Aorta (tissue), 5 donors: ENCODE results near the gene SLC50A1. TPM values are rescaled to one million over a fixed set of nuclear protein-coding genes. Genes with fewer than 3 reads are reported as not detected.
"Not testable (repeated sequence)": the region's sequence is repeated elsewhere in the genome, so short reads cannot be mapped to it uniquely, and the experiment has no call there.

Experiments
- ATAC-seq: fragments of 200-7000 bp; cut with Tn5 transposase; one replicate; pipeline ENCODE4 v1.9.1; 2022; ENCODE audit warnings: moderate library complexity; ENCODE audit not compliant: low FRiP score
- DNase-seq, 2 donors: peaks; one replicate each; pipeline ENCODE4 v3.0.0-alpha.2; 2020
- H3K27ac ChIP-seq, 2 donors: one replicate each; pipeline ENCODE4 v1.5.1; 2013; ENCODE audit warnings: low read length in 2 of 2, mild to moderate bottlenecking in 2 of 2, moderate library complexity in 2 of 2, control low read depth in 1 of 2, inconsistent platforms in 1 of 2, low read depth in 1 of 2
- H3K27me3 ChIP-seq, 2 donors: one replicate each; pipeline ENCODE4 v1.6.1; 2013; ENCODE audit warnings: control low read depth in 1 of 2, low read length in 1 of 2, mild to moderate bottlenecking in 1 of 2, moderate library complexity in 1 of 2; ENCODE audit not compliant: insufficient read depth in 2 of 2, control insufficient read depth in 1 of 2
- H3K36me3 ChIP-seq, 2 donors: one replicate each; pipeline ENCODE4 v1.6.1; 2013; ENCODE audit warnings: control low read depth in 1 of 2, low read length in 1 of 2, mild to moderate bottlenecking in 1 of 2; ENCODE audit not compliant: insufficient read depth in 2 of 2, control insufficient read depth in 1 of 2
- H3K4me1 ChIP-seq, 2 donors: one replicate each; pipeline ENCODE4 v1.6.1; 2013; ENCODE audit warnings: low read length in 2 of 2, control low read depth in 1 of 2, mild to moderate bottlenecking in 1 of 2, moderate library complexity in 1 of 2; ENCODE audit not compliant: insufficient read depth in 2 of 2, control insufficient read depth in 1 of 2
- H3K4me3 ChIP-seq, 2 donors: one replicate each; pipeline ENCODE4 v1.5.1; 2013; ENCODE audit warnings: low read length in 2 of 2, control low read depth in 1 of 2, mild to moderate bottlenecking in 1 of 2
- H3K9me3 ChIP-seq: one replicate; pipeline ENCODE4 v1.6.1; 2013; ENCODE audit warnings: mild to moderate bottlenecking, low read length; ENCODE audit not compliant: control insufficient read depth
- WGBS, 2 donors: extraction: QIAGEN DNeasy Blood & Tissue Kit; methylation state at CpG; one replicate each; pipeline ENCODE4 v1.1.7; 2013; 5-methylcytosine and 5-hydroxymethylcytosine counted together
- intact Hi-C, 2 donors: fragments of 100-400 bp; cut with DNase I; formaldehyde crosslinking; loops; one replicate each; pipeline versions ENCODE4 v1.14.2 to v1.15.0; 2022
- polyA plus RNA-seq, 2 donors: library from polyadenylated mRNA; stranded (reverse); fragments of 200-250 nt; gene quantifications; one replicate each; pipeline ENCODE4 v1.2.3, GENCODE V29; 2013
- total RNA-seq, 2 donors: library from RNA; stranded (reverse); fragmentation: NEBNext Ultra II Directional; extraction: Animal tissue kit (Norgen Biotek cat#: 25700); gene quantifications; one replicate each; pipeline ENCODE4 v1.2.1, GENCODE V29; 2021
- donor health status: healthy with polysubstance abuse.
- donor health status: Bipolar disorder and iron deficiency.
- donor health status: DM: no; HTN: no; CAD: no.
- donor health status: DM: no; HTN: no; CAD: no.
- donor health status: DM: yes; HTN: yes; CAD: no.

SLC50A1 gene
- total and polyA plus RNA-seq, 4 donors = 19.8 to 28.2 (median 24.7) TPM

DNA sequence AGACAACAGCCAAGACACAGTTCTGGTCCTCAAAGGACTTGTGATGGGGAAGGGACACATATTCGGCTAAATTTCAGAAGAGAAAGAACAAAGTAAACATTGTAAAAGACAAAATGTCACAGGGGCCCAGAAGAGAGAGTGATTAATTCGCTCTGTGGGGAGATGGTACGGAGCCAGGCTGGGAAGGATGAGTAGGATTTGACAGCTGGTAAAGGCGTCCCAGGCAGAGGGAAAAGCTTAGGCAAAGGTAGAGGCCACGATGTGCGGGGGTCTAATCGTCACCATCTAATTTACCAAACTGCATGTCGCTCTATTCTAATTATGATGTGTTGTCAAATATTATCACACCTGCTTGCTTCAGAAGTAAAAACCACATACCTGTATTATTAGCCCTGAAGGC, 25.3 kb upstream of the SLC50A1 start:
- no peaks in the 10 kb centered on the region for H3K9me3 ChIP-seq
- H3K27ac ChIP-seq = no peak overlapping the region
- no peaks in the 10 kb centered on the region for H3K36me3 ChIP-seq
- intact Hi-C loops = no loop called here
- H3K4me3 ChIP-seq = no peak overlapping the region
- WGBS, 2 donors = 83 to 84% methylated on average over 8 of the region's 8 CpGs
- no peaks in the 10 kb centered on the region for H3K4me1 ChIP-seq
- peaks cover 0 to 2% of the 10 kb centered on the region in 2 donors for H3K27me3 ChIP-seq
- DNase-seq (no peak), ATAC-seq (no peak)

DNA sequence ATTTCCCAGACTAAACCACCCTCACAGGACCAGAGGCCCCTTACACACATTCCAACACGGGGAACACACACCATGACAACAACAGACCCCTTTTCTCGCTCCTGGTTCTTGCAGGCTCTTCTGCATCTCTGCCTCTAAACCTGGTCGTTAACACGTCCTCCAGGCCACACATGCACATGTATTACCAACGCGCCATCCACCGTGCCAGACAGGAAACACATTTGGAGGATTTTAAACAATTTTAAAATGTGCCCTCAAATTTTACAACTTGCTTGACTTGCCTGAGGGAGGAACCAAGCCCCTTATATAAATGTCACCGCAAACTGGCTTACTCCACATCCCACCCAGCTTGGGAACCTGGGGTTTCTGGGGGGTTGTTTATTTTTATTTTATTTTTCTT, 24.8 kb upstream of the SLC50A1 start:
- ATAC-seq (no peak), DNase-seq (no peak)
- Histone ChIP-seq H3K27ac (no peak overlapping the region), H3K27me3 (peaks cover 0 to 2% of the 10 kb centered on the region in 2 donors), H3K4me1 (no peaks in the 10 kb centered on the region), H3K9me3 (no peaks in the 10 kb centered on the region), H3K4me3 (no peak overlapping the region), H3K36me3 (no peaks in the 10 kb centered on the region)
- 76 to 79% methylated on average over 8 of the region's 8 CpGs for WGBS, 2 donors
- intact Hi-C loops = no loop called here

DNA sequence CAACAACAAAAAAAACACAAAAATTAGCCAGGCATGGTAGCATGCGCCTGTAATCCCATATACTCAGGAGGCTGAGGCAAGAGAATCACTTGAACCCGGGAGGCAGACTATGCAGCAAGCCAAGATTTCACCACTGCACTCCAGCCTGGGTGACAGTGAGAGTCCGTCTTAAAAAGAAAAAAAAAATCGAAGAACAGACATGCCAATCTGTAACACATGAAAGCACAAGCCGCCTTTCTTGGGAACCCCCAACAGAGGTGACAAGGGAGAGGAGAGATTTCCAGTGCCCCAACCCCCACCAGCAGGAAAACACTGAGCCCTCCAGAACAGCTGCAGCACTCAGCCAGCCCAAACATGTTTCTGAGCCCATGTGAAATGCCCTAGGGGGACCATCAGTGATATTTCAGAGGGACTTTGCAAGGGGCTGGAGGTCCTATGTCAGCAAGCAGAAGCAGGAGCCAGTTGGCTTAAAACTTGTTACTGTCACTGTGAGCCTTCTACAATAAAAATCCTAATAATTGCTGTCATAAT, 22.1 kb upstream of the SLC50A1 start:
- intact Hi-C loops = no loop called here
- ATAC-seq = no peak
- 51 to 62% methylated on average over 5 of the region's 5 CpGs for WGBS, 2 donors

DNA sequence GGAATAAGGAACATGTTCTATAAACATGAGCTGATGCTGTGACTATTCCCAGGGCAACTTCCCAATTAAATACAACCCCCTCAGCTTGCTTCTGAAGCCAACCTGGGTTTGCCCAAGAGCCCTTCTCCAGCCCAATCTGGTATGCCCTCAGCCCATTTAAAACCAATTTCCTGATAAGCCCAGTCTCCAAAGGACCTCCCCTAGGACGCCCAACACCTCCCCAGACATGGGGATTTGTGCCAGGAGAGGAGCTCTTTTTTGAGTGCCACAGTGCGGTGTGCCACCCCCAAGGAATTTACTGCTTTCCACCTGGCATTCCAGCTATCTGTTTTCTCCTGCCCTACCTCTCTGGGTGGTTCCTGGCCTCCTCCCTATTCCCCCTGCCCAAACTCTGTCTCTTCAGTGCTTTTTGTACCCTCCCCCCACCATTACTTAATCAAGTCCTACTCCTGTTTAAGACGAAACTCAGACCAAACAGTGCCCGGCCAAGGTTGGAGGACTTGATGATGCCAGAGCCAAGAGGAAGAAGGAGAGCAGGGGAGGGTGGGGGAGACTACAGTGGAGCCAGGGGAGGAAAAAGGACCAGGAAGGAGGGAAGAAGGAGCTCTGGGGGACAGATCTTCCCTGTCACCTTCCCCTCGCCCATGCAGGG, 19.4 kb upstream of the SLC50A1 start:
- WGBS, 2 donors = 48 to 55% methylated on average over 5 of the region's 5 CpGs
- ATAC-seq = no peak
- intact Hi-C loops = no loop called here

More for the DNA sequence above, 22.1 kb upstream of the SLC50A1 start:
- Histone ChIP-seq H3K27me3 (no peaks in the 10 kb centered on the region), H3K4me1 (no peaks in the 10 kb centered on the region), H3K4me3 (no peak overlapping the region), H3K36me3 (no peaks in the 10 kb centered on the region), H3K9me3 (no peaks in the 10 kb centered on the region), H3K27ac (no peak overlapping the region)
- DNase-seq = no peak

DNA sequence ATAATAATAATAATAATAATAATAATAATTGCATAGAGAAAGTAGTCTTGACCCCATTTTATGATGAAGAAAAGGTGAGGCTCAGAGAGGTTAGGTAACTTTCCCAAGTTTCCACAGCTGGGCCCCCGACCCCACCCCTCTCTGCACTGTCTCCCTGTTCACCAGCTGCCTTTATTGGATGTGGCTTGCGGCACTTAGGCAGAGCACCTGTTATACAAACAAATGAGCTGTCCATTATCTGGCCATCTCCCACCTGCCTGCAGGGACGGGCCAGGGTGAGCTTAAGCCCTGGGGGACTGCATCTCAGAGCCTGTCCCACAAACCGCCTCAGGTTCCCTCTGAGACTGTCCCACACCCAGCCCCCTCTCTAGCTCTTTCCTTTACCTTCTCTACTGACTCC, 18.0 kb upstream of the SLC50A1 start:
- ATAC-seq (no peak), DNase-seq (no peak)
- intact Hi-C loops = no loop called here
- H3K36me3 ChIP-seq = no peaks in the 10 kb centered on the region
- WGBS, 2 donors = 62 to 65% methylated on average over 4 of the region's 4 CpGs
- no peaks in the 10 kb centered on the region for H3K27me3 ChIP-seq
- no peaks in the 10 kb centered on the region for H3K9me3 ChIP-seq
- H3K27ac ChIP-seq = no peak overlapping the region
- no peak overlapping the region for H3K4me3 ChIP-seq
- H3K4me1 ChIP-seq = no peaks in the 10 kb centered on the region

More for the DNA sequence above, 19.4 kb upstream of the SLC50A1 start:
- Histone ChIP-seq H3K27ac (no peak overlapping the region), H3K4me3 (no peak overlapping the region), H3K4me1 (no peaks in the 10 kb centered on the region), H3K27me3 (no peaks in the 10 kb centered on the region), H3K36me3 (no peaks in the 10 kb centered on the region), H3K9me3 (no peaks in the 10 kb centered on the region)
- DNase-seq = no peak

DNA sequence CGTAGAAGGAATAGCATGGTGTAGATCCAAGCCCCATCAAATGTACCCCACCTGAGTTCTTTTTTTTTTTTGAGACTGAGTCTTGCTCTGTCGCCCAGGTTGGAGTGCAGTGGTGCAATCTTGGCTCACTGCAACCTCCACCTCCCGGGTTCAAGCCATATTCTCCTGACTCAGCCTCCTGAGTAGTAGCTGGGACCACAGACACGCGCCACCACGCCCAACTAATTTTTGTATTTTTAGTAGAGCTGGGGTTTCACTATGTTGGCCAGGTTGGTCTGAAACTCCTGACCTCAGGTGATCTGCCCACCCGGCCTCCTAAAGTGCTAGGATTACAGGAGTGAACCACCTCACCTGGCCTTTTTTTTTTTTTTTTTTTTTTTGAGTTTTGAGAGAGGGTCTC, 17.6 kb upstream of the SLC50A1 start:
- intact Hi-C loops, DNase-seq, ATAC-seq: not testable (repeated sequence)

DNA sequence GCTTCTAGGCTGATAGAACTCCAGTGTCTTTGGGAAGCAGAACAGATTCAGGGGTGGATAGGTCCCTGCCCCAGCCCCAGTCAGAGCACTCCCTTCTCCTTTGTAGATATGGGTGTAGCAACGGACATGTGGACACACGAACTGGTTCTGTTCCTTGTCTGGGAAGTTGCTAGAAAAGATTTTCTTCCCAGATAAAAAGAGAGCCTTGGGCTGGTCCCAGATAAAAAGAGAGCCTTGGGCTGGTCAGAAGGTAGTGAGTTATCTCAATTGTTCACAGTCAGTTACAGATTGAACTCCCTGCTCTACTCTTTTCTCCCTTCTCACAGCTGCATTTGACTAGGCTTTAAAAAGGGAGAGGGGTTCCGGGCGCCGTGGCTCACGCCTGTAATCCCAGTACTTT, 15.4 kb upstream of the SLC50A1 start:
- Histone ChIP-seq H3K4me3 (no peak overlapping the region), H3K36me3 (no peaks in the 10 kb centered on the region), H3K9me3 (no peaks in the 10 kb centered on the region), H3K27ac (no peak overlapping the region), H3K27me3 (no peaks in the 10 kb centered on the region), H3K4me1 (no peaks in the 10 kb centered on the region)
- DNase-seq (no peak), ATAC-seq (no peak)
- WGBS, 2 donors = 60 to 61% methylated on average over 6 of the region's 6 CpGs
- intact Hi-C loops = no loop called here

More for the DNA sequence above, 17.6 kb upstream of the SLC50A1 start:
- H3K4me3 ChIP-seq, H3K27ac ChIP-seq, H3K36me3 ChIP-seq, H3K27me3 ChIP-seq, H3K9me3 ChIP-seq, H3K4me1 ChIP-seq: not testable (repeated sequence)
- 88 to 91% methylated on average over 7 of the region's 7 CpGs for WGBS, 2 donors

DNA sequence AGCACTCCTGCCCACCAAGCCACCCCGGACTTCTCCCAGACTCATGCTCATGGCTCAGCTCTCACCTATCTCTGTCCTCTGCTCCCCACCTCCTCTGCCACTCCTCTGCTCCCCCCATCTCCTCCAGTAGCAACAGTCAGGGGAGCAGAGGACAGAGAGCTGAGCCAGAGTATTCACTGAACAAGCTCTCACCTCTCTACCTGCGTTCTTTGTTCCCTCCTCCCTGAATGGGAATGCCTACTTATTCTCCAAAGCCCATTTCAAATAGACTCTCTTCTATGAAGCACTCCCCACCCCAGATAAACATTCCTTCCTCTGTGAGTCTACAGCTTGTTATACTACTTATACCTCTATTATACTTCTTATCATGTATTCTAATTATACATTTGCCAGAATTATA, 14.4 kb upstream of the SLC50A1 start:
- no peak overlapping the region for H3K27ac ChIP-seq
- H3K36me3 ChIP-seq = no peaks in the 10 kb centered on the region
- no peaks in the 10 kb centered on the region for H3K27me3 ChIP-seq
- intact Hi-C loops = no loop called here
- ATAC-seq (no peak), DNase-seq (no peak)
- H3K4me1 ChIP-seq = no peaks in the 10 kb centered on the region
- no peaks in the 10 kb centered on the region for H3K9me3 ChIP-seq
- WGBS, 2 donors = 80 to 94% methylated on average over 2 of the region's 2 CpGs
- no peak overlapping the region for H3K4me3 ChIP-seq

DNA sequence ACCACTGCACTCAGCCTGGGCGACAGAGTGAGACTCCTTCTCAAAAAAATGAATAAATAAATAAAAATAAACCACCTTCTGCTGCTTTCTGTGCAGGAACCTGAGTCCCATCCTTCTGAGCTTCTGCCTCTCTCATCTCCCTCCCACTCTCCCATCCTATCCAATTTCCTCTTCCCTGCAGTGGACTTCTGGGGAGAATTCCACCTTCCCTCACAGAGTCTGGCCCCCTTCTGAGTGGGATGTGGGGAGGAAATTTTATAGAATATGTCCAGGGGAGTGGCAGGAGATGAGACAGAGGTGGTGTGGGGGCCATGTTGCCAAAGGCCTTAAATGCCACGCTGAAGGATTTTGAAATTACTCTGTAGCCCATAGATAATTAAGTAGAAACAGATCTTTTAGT, 13.3 kb upstream of the SLC50A1 start:
- H3K4me3 ChIP-seq = no peak overlapping the region
- no peak for ATAC-seq
- WGBS, 2 donors = 76 to 86% methylated on average over 2 of the region's 2 CpGs
- no peaks in the 10 kb centered on the region for H3K4me1 ChIP-seq
- DNase-seq = no peak
- no peaks in the 10 kb centered on the region for H3K36me3 ChIP-seq
- H3K9me3 ChIP-seq = no peaks in the 10 kb centered on the region
- H3K27ac ChIP-seq = no peak overlapping the region
- intact Hi-C loops = no loop called here
- no peaks in the 10 kb centered on the region for H3K27me3 ChIP-seq
